ENCODE data around the gene GPATCH4. TPM values are rescaled to one million over a fixed set of nuclear protein-coding genes. Genes with fewer than 3 reads are reported as not detected.

The GPATCH4 gene
- total RNA-seq, result 15.1 and 24.2 TPM in 2 replicates

DNA sequence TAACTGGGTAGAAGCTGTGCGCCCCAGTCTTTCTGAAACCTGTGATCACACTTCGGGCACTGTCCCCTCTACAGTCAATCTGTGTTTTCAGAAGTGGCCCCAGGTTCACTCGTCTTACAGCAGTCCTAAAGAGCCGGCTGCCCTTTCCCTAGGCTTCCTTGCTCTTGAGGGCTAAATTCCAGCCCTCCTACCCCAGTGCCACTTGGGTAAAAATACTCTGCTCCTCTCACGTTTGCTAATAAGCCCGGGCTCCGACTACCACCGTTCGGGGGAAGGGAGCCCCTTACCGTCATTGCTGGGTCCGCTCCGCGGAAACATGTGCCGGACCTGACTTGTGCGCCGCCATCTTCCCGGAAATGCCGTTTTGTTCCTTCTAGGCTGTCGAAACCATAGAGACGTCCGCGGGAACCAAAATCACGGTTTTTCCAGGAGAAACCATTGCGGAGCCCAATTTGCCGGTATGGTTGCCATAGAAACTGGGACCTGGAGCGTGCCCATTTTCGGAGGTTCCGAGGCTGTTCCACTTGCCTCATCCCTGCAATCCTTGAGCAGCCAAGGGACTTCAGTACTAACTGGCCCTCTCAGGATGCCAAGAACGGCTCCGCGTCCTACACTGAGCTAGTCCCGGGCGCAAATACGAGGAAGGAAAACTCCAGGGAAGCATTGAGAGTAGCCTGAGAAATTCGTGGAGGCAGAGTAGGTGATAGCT, at the start of gene GPATCH4:
Gene GPATCH4, minus strand, starts transcription at position 358 of the 709 bp plus-strand sequence.
- H3K4me3 ChIP-seq (ENCODE audit: low read depth, low read length), result peak within 1 kb of the TSS; percentile 77
- peak; percentile 90 for DNase-seq (ENCODE audit: low read depth)
- TF ChIP-seq, protein P1, sequence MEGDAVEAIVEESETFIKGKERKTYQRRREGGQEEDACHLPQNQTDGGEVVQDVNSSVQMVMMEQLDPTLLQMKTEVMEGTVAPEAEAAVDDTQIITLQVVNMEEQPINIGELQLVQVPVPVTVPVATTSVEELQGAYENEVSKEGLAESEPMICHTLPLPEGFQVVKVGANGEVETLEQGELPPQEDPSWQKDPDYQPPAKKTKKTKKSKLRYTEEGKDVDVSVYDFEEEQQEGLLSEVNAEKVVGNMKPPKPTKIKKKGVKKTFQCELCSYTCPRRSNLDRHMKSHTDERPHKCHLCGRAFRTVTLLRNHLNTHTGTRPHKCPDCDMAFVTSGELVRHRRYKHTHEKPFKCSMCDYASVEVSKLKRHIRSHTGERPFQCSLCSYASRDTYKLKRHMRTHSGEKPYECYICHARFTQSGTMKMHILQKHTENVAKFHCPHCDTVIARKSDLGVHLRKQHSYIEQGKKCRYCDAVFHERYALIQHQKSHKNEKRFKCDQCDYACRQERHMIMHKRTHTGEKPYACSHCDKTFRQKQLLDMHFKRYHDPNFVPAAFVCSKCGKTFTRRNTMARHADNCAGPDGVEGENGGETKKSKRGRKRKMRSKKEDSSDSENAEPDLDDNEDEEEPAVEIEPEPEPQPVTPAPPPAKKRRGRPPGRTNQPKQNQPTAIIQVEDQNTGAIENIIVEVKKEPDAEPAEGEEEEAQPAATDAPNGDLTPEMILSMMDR (IDR thresholded peaks at IDR 0.05; ENCODE audit: insufficient read depth, low read depth, low read length), result no peak

DNA sequence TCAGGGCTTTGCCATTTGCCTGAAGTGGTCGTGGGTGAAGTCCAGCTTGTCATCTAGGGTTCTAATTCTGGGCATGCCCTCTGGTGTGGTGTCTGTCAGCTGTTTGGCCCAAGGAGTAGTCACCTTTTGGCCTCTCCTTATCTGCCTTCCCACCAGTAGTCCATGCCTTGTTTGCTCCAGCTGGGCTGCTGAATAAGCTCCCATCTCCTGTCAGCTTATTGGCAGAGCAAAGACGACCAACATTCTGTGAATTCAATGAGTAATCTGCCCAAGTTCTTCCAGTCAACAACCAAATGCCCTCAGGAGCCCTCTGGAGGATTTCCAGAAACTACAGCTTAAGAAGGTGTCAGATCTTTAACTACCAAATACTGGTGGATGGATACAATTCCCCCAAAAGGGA, 47.7 kb upstream of the GPATCH4 start:
- no peak overlapping the region for H3K4me3 ChIP-seq (ENCODE audit: low read depth, low read length)
- TF ChIP-seq, protein P1 (IDR thresholded peaks at IDR 0.05; ENCODE audit: insufficient read depth, low read depth, low read length), result no peak
- no peak for DNase-seq (ENCODE audit: low read depth)

DNA sequence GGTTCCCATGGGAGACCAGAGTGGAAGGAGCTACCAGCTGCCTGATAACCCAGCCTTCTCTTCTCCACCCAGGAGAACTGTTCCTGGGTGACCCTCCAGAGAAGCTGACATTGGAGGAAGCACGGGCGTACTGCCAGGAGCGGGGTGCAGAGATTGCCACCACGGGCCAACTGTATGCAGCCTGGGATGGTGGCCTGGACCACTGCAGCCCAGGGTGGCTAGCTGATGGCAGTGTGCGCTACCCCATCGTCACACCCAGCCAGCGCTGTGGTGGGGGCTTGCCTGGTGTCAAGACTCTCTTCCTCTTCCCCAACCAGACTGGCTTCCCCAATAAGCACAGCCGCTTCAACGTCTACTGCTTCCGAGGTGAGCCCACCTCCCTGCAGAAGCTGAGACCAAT, 47.2 kb upstream of the GPATCH4 start:
- TF ChIP-seq, protein P1 (IDR thresholded peaks at IDR 0.05; ENCODE audit: insufficient read depth, low read depth, low read length), result no peak
- DNase-seq (ENCODE audit: low read depth), result no peak
- no peak overlapping the region for H3K4me3 ChIP-seq (ENCODE audit: low read depth, low read length)

DNA sequence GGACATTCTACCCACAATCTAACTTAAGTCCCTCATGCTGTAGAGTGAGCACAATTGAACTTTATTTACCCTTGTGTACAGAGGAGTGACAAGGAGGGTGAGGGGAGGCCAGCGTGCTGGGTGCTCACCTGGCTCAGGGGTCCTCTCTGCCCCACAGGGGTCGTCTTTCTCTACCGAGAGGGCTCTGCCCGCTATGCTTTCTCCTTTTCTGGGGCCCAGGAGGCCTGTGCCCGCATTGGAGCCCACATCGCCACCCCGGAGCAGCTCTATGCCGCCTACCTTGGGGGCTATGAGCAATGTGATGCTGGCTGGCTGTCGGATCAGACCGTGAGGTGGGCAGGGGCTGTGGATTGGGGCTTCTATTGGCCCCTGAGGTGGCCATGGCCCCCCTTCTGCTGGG, 46.1 kb upstream of the GPATCH4 start:
- no peak overlapping the region for H3K4me3 ChIP-seq (ENCODE audit: low read depth, low read length)
- TF ChIP-seq, protein P1 (IDR thresholded peaks at IDR 0.05; ENCODE audit: insufficient read depth, low read depth, low read length), result no peak
- no peak for DNase-seq (ENCODE audit: low read depth)

DNA sequence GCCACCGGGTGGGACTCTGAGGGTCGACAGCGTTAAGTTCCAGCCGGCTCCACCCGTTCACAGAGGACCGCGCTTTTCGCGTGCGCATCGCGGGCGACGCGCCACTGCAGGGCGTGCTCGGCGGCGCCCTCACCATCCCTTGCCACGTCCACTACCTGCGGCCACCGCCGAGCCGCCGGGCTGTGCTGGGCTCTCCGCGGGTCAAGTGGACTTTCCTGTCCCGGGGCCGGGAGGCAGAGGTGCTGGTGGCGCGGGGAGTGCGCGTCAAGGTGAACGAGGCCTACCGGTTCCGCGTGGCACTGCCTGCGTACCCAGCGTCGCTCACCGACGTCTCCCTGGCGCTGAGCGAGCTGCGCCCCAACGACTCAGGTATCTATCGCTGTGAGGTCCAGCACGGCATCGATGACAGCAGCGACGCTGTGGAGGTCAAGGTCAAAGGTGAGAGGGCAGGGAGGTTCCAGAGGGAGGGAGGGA, 45.5 kb upstream of the GPATCH4 start:
- no peak for DNase-seq (ENCODE audit: low read depth)
- TF ChIP-seq, protein P1 (IDR thresholded peaks at IDR 0.05; ENCODE audit: insufficient read depth, low read depth, low read length), result no peak
- no peak overlapping the region for H3K4me3 ChIP-seq (ENCODE audit: low read depth, low read length)

DNA sequence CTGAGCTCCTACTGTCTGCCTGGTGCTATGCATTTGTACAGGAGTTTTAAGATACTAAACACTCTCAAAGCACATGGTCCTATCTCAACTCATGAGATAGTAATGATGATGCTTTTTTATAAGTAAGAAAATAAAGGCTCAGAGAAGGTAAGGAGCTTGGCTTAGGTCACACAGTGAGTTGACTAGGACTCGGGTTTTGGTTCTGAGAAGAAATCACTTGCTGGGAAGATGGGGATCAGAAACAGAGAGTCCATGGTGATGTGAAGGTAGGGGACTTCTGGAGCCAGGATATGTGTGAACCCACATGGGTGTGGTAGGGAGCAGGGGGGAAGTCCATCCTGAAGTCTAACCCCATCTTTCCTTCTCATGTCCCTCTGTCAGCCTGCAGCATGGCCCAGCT, 44.4 kb upstream of the GPATCH4 start:
- no peak overlapping the region for H3K4me3 ChIP-seq (ENCODE audit: low read depth, low read length)
- TF ChIP-seq, protein P1 (IDR thresholded peaks at IDR 0.05; ENCODE audit: insufficient read depth, low read depth, low read length), result no peak
- DNase-seq (ENCODE audit: low read depth), result no peak

DNA sequence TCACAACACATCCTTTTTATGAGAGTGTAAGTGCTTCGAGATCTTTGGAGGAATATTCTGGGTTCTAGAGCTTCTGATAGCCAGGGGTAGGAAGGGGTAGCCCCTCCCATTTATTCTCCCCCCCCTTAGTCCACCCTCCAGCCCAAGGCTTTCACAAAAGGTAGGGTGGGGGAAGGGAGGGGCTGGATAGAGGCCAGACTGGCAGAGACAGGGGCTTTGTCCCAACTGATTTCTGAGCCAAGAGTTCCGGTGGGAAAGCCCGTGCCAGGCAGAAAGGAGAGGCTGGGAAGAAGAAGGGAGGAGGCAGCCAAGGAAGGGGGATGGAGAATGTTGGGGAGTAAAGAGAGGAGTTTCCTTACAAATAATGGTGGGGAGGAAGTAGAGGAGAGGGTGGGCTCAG, 43.8 kb upstream of the GPATCH4 start:
- H3K4me3 ChIP-seq (ENCODE audit: low read depth, low read length), result no peak overlapping the region
- TF ChIP-seq, protein P1 (IDR thresholded peaks at IDR 0.05; ENCODE audit: insufficient read depth, low read depth, low read length), result no peak
- no peak for DNase-seq (ENCODE audit: low read depth)

Data from fibroblast of villous mesenchyme (primary cell).